NCI-H510A (cell line): ENCODE data around the gene GLRA1.
"Not testable (repeated sequence)": the region's sequence is repeated elsewhere in the genome, so short reads cannot be mapped to it uniquely, and the experiment has no call there.

Experiments
- DNase-seq: peaks from one replicate; lab custom pipeline; 2025; lab: John Stamatoyannopoulos, UW

The GLRA1 gene

GRCh38 chr5:151917904-151918303 is 6.7 kb downstream of the GLRA1 start:
- no peak for DNase-seq

- no peak for DNase-seq
These were observed 11.2 kb downstream of the GLRA1 start for GRCh38 chr5:151913425-151913824.

- no peak for DNase-seq
These were observed 12.3 kb downstream of the GLRA1 start for GRCh38 chr5:151912360-151912759.

- no peak for DNase-seq
These were observed 13.6 kb downstream of the GLRA1 start for GRCh38 chr5:151911011-151911410.

- no peak for DNase-seq
These were observed 15.0 kb downstream of the GLRA1 start for GRCh38 chr5:151909628-151910027.

- DNase-seq = no peak
These were observed 18.4 kb downstream of the GLRA1 start for GRCh38 chr5:151906246-151906645.

- no peak for DNase-seq
These were observed 19.1 kb downstream of the GLRA1 start for GRCh38 chr5:151905557-151905961.

- DNase-seq = no peak
These were observed 19.7 kb downstream of the GLRA1 start for GRCh38 chr5:151904909-151905308.

GRCh38 chr5:151904127-151904526 is 20.5 kb downstream of the GLRA1 start:
- no peak for DNase-seq

- DNase-seq = no peak
These were observed 21.4 kb downstream of the GLRA1 start for GRCh38 chr5:151903243-151903653.

GRCh38 chr5:151902215-151902614 is 22.4 kb downstream of the GLRA1 start:
- DNase-seq = no peak

GRCh38 chr5:151901611-151902010 is 23.0 kb downstream of the GLRA1 start:
- DNase-seq = no peak

GRCh38 chr5:151900891-151901290 is 23.8 kb downstream of the GLRA1 start:
- DNase-seq = no peak

- no peak for DNase-seq
These were observed 25.3 kb downstream of the GLRA1 start for GRCh38 chr5:151899399-151899798.

- no peak for DNase-seq
These were observed 26.8 kb downstream of the GLRA1 start for GRCh38 chr5:151897896-151898295.

- DNase-seq = no peak
These were observed 27.6 kb downstream of the GLRA1 start for GRCh38 chr5:151897020-151897552.

GRCh38 chr5:151896031-151896691 is 28.5 kb downstream of the GLRA1 start:
- DNase-seq = no peak

- no peak for DNase-seq
These were observed 29.0 kb downstream of the GLRA1 start for GRCh38 chr5:151895660-151896030.

- DNase-seq = not testable (repeated sequence)
These were observed 31.2 kb downstream of the GLRA1 start for GRCh38 chr5:151893485-151893884.

- DNase-seq = peak; percentile 18
These were observed 32.3 kb downstream of the GLRA1 start for GRCh38 chr5:151892393-151892792.

GRCh38 chr5:151890299-151890698 is 34.4 kb downstream of the GLRA1 start:
- no peak for DNase-seq

- DNase-seq = no peak
These were observed 35.0 kb downstream of the GLRA1 start for GRCh38 chr5:151889614-151890013.

GRCh38 chr5:151886546-151887275 is 37.9 kb downstream of the GLRA1 start:
- no peak for DNase-seq
